OCI-LY3 (cell line): ENCODE data around the gene TMEM219.

ENCODE experiments used
- H2AFZ ChIP-seq: fragments of 200-600, 300-600 bp; shearing (Covaris generic); 2 replicates; pipeline ENCODE4 v1.6.0; 2014; ENCODE audit warnings: antibody characterized with exemption, low read depth, low read length
- H3K27ac ChIP-seq: fragments of 200-600, 300-600 bp; sonication (generic); 2 replicates; pipeline ENCODE4 v1.5.1; 2014; ENCODE audit warnings: mild to moderate bottlenecking, low read length, moderate library complexity, mixed read lengths
- H3K27me3 ChIP-seq: fragments of 200-600, 300-600 bp; sonication (generic); 2 replicates; pipeline ENCODE4 v1.6.1; 2014; ENCODE audit warnings: low read depth, low read length, mixed read lengths
- H3K36me3 ChIP-seq: fragments of 200-600, 300-600 bp; sonication (generic); replicated peaks from 2 replicates; pipeline ENCODE3; 2014; ENCODE audit warnings: low read depth, low read length, mixed read lengths
- H3K4me1 ChIP-seq: fragments of 300-600, 200-600 bp; sonication (generic); 2 replicates; pipeline ENCODE4 v1.6.1; 2014; ENCODE audit warnings: low read length, mixed read lengths
- H3K4me2 ChIP-seq: fragments of 200-600, 300-600 bp; sonication (generic); 2 replicates; pipeline ENCODE4 v1.6.1; 2014; ENCODE audit warnings: low read length, mixed read lengths
- H3K4me3 ChIP-seq: fragments of 300-600, 200-600 bp; sonication (generic); 2 replicates; pipeline ENCODE4 v1.5.1; 2014; ENCODE audit warnings: antibody characterized with exemption, mild to moderate bottlenecking, low read length, moderate library complexity
- H3K79me2 ChIP-seq: fragments of 300-600, 200-600 bp; shearing (Covaris generic); 2 replicates; pipeline ENCODE4 v1.6.1; 2014; ENCODE audit warnings: mild to moderate bottlenecking, low read length, mixed read lengths
- H3K9ac ChIP-seq: fragments of 300-600, 200-600 bp; shearing (Covaris generic); 2 replicates; pipeline ENCODE4 v1.6.0; 2014; ENCODE audit warnings: mild to moderate bottlenecking, low read length, moderate library complexity
- H3K9me3 ChIP-seq: fragments of 200-600, 300-600 bp; shearing (Covaris generic); 2 replicates; pipeline ENCODE4 v1.6.1; 2014; ENCODE audit warnings: low read length, mixed read lengths; ENCODE audit not compliant: insufficient read depth
- H4K20me1 ChIP-seq: fragments of 200-600, 300-600 bp; sonication (generic); 2 replicates; pipeline ENCODE4 v1.6.1; 2016; ENCODE audit warnings: low read length, mixed read lengths; ENCODE audit not compliant: insufficient read depth
- EZH2phosphoT487 ChIP-seq: fragments of 200-600 bp; shearing (Covaris generic); IDR thresholded peaks from 2 replicates; pipeline ENCODE4 v1.6.1; 2018; ENCODE audit warnings: antibody characterized with exemption, mixed run types, low read depth
- TF ChIP-seq, protein P1 (sequence below): fragments of 200-600, 300-600 bp; sonication (generic); IDR thresholded peaks from 2 replicates; pipeline ENCODE4 v1.5.1; 2014; ENCODE audit warnings: antibody characterized with exemption, low read length, low read depth

Gene TMEM219

DNA sequence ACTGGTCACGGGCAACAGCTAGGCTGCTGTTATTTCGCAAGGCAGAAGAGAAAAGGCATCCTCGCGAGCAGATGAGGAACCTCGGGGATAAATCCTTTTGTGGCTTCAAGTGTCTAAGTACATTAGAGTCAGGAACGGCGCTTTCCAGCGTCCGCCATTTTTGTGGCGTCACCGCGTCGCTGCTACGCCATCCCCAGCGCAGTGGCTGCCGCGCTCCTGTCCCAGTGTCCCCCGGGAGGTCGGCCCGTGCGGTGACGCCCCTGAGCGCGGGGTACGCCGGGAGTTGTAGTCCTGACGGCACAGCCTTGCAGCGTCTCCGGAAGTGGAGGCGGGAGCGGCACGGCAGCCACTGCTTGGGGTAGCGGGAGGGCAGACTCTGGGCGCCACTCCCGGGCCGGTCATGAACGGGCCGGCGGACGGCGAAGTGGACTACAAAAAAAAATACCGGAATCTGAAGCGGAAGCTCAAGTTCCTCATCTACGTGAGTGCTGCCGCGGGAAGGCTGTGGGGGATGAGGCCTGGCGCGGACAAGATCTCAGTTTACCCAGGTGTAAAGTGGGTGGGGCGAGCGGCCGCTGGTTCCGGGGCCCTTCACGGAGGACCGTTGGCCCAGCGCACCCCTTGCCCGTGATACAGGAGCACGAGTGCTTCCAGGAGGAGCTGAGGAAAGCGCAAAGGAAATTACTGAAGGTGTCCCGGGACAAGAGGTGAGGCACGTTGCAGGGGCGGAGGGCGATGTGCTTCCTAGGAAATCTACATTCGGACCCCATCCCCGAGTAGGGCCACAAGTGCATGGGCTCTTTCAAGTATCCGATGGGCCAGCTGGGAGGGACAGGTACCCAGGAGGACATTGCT, 34.3 kb downstream of the TMEM219 start, which contains the start of gene INO80E:
INO80E (plus strand) TSS at position 331 of the 855 bp plus-strand sequence; CDS start at position 401, 70 bp downstream.
- peaks cover 16% of the 10 kb centered on the region for H3K79me2 ChIP-seq
- no peaks in the 10 kb centered on the region for H3K27me3 ChIP-seq
- no peaks in the 10 kb centered on the region for H3K9me3 ChIP-seq
- peak within 1 kb of the TSS; percentile 85 for H3K27ac ChIP-seq
- no peaks in the 10 kb centered on the region for H4K20me1 ChIP-seq
- H3K4me3 ChIP-seq, result peak within 1 kb of the TSS; percentile 94
- H3K4me1 ChIP-seq, result peaks cover 13% of the 10 kb centered on the region
- H3K4me2 ChIP-seq, result peak within 1 kb of the TSS; percentile 96
- peak within 1 kb of the TSS; percentile 91 for H2AFZ ChIP-seq
- H3K9ac ChIP-seq, result peak within 1 kb of the TSS; percentile 99
- TF ChIP-seq EZH2phosphoT487, result no peak
- TF ChIP-seq, protein P1, sequence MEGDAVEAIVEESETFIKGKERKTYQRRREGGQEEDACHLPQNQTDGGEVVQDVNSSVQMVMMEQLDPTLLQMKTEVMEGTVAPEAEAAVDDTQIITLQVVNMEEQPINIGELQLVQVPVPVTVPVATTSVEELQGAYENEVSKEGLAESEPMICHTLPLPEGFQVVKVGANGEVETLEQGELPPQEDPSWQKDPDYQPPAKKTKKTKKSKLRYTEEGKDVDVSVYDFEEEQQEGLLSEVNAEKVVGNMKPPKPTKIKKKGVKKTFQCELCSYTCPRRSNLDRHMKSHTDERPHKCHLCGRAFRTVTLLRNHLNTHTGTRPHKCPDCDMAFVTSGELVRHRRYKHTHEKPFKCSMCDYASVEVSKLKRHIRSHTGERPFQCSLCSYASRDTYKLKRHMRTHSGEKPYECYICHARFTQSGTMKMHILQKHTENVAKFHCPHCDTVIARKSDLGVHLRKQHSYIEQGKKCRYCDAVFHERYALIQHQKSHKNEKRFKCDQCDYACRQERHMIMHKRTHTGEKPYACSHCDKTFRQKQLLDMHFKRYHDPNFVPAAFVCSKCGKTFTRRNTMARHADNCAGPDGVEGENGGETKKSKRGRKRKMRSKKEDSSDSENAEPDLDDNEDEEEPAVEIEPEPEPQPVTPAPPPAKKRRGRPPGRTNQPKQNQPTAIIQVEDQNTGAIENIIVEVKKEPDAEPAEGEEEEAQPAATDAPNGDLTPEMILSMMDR, result no peak
- H3K36me3 ChIP-seq, result peaks cover 20% of the 10 kb centered on the region

DNA sequence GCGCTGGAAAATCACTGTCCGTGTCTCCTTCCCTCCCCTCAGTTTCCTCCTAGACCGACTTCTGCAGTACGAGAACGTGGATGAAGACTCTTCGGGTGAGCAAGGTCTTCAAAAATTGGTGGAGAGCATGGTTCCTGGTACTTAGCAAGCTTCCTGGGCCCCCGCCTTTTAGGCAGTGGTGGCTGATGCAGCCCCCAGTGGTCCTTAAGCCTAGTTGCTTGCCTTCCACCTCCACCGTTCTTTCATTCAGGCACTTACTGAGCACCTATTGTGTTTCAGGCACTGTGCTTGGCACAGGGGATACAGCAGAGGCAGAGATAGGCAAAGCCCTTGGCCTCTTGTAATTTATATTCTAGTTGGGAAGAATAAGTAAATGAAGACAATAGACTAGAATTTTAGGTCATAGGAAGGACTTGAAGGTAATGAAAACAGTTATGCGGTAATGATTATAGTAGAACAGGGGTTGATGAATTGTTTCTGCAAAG, 34.9 kb downstream of the TMEM219 start:
- Histone ChIP-seq H2AFZ (peak overlapping the region; percentile 83), H3K4me1 (peaks cover 13% of the 10 kb centered on the region), H3K79me2 (peaks cover 16% of the 10 kb centered on the region), H3K27me3 (no peaks in the 10 kb centered on the region), H3K9me3 (no peaks in the 10 kb centered on the region), H3K27ac (peak overlapping the region; percentile 47), H3K4me3 (peak overlapping the region; percentile 94), H3K36me3 (peaks cover 16% of the 10 kb centered on the region), H4K20me1 (no peaks in the 10 kb centered on the region), H3K9ac (peak overlapping the region; percentile 99), H3K4me2 (peak overlapping the region; percentile 96)
- TF ChIP-seq, protein P1, result no peak
- no peak for TF ChIP-seq EZH2phosphoT487

DNA sequence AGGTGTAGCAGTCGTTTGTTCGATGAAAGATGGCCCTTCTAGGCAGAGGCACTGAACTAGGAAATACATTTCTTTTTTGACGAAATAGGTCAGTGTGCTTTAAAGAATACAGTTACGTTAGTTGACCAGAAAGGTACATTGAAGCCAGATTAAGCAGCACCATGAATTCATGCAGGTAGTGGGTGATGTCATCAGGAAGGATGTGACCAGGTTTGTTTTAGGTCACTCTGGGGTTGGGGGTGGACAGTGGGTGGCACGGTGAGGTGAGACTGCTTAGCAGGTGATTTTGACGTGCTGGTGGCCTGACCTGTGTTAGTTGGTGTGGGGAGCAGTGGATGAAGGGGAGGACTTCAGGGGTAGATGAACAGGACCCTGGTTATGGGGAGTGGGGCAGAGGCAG, 37.7 kb downstream of the TMEM219 start:
- H3K4me1 ChIP-seq, result peaks cover 9% of the 10 kb centered on the region
- no peaks in the 10 kb centered on the region for H4K20me1 ChIP-seq
- TF ChIP-seq, protein P1, result no peak
- no peak for TF ChIP-seq EZH2phosphoT487
- H3K27me3 ChIP-seq, result no peaks in the 10 kb centered on the region
- no peak overlapping the region for H3K27ac ChIP-seq
- peaks cover 6% of the 10 kb centered on the region for H3K36me3 ChIP-seq
- H3K79me2 ChIP-seq, result peaks cover 14% of the 10 kb centered on the region
- H3K9me3 ChIP-seq, result no peaks in the 10 kb centered on the region
- no peak overlapping the region for H3K4me2 ChIP-seq
- no peak overlapping the region for H3K9ac ChIP-seq
- H3K4me3 ChIP-seq, result no peak overlapping the region
- no peak overlapping the region for H2AFZ ChIP-seq

DNA sequence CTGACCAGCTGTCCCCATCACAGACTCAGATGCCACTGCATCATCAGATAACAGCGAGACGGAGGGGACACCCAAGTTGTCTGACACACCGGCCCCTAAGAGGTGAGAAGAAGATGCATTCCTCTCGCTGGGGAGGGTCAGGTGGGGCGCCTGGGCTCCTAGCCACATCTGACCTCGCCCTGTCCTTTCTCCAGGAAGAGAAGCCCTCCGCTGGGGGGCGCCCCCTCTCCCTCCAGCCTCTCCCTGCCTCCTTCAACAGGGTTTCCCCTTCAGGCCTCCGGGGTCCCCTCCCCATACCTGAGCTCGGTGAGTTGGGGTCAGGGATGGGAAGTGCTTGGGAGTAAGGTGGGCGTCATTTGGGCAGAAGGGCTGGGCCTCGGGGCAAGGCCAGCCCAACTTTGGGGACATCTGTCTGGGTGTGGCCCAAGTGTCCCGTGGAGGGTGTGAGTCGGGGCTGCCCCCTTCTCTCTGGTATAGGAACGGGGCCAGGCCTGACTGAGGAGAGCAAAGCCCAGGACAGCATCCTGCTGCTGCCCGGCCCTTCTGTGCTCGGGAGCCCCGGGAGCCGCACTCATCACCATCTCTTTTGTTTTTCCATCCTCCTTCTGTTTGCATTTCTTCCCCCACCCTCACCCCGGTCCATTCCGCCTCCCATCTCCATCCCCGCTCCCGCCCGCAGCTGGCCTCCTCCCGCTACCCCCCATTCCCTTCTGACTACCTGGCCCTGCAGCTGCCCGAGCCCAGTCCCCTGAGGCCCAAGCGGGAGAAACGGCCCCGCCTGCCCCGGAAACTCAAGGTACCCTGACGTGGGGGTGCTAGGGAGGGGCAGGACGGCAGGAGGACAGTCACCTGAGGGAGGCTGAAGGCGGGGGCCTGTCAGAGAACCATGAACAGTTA, 39.1 kb downstream of the TMEM219 start:
- Histone ChIP-seq H2AFZ (no peak overlapping the region), H3K9me3 (no peaks in the 10 kb centered on the region), H3K4me1 (peaks cover 9% of the 10 kb centered on the region), H3K9ac (no peak overlapping the region), H3K27me3 (no peaks in the 10 kb centered on the region), H3K4me2 (no peak overlapping the region), H3K36me3 (peaks cover 6% of the 10 kb centered on the region), H3K79me2 (peaks cover 10% of the 10 kb centered on the region), H4K20me1 (no peaks in the 10 kb centered on the region), H3K27ac (no peak overlapping the region), H3K4me3 (no peak overlapping the region)
- no peak for TF ChIP-seq EZH2phosphoT487
- TF ChIP-seq, protein P1, result no peak; the same call in 1 of the 2 replicates
